Smooth muscle cell (in vitro differentiated cells): ENCODE measurements around the gene BBS7. TPM values are rescaled to one million over a fixed set of nuclear protein-coding genes. Genes with fewer than 3 reads are reported as not detected.

Experiments
- DNase-seq: peaks from one replicate; lab custom pipeline; 2025; ENCODE audit not compliant: unreplicated experiment; lab: John Stamatoyannopoulos, UW
- H2AFZ ChIP-seq: fragments of 200-600 bp; sonication (generic); 2 replicates; pipeline ENCODE4 v1.6.0; 2016; ENCODE audit warnings: antibody characterized with exemption, low read depth, mild to moderate bottlenecking
- H3F3A ChIP-seq: fragments of 200-600 bp; sonication (generic); 2 replicates; pipeline ENCODE4 v1.6.0; 2017; ENCODE audit warnings: antibody characterized with exemption, low read depth
- H3K27ac ChIP-seq: fragments of 200-600 bp; sonication (generic); 2 replicates; pipeline ENCODE4 v1.5.1; 2016; ENCODE audit warnings: low read depth, mild to moderate bottlenecking
- H3K27me3 ChIP-seq: fragments of 200-600 bp; sonication (generic); 2 replicates; pipeline ENCODE4 v1.6.1; 2016; ENCODE audit warnings: low read depth, mild to moderate bottlenecking
- H3K36me3 ChIP-seq: fragments of 200-600 bp; sonication (generic); 2 replicates; pipeline ENCODE4 v1.5.1; 2016; ENCODE audit warnings: low read depth
- H3K4me1 ChIP-seq: fragments of 200-600 bp; sonication (generic); 2 replicates; pipeline ENCODE4 v1.5.1; 2016; ENCODE audit warnings: low read depth
- H3K4me2 ChIP-seq: fragments of 200-600 bp; sonication (generic); 2 replicates; pipeline ENCODE4 v1.6.0; 2016; ENCODE audit warnings: mild to moderate bottlenecking
- H3K4me3 ChIP-seq: fragments of 200-600 bp; sonication (generic); 2 replicates; pipeline ENCODE4 v1.5.1; 2016; ENCODE audit warnings: mild to moderate bottlenecking
- H3K79me2 ChIP-seq: fragments of 200-600 bp; sonication (generic); 2 replicates; pipeline ENCODE4 v1.6.0; 2016; ENCODE audit warnings: low read depth, mild to moderate bottlenecking
- H3K9ac ChIP-seq: fragments of 200-600 bp; sonication (generic); 2 replicates; pipeline ENCODE4 v1.6.0; 2016; ENCODE audit warnings: low read depth
- H3K9me3 ChIP-seq: fragments of 200-600 bp; sonication (generic); replicated peaks from 2 replicates; pipeline ENCODE4 v1.5.1; 2016; ENCODE audit warnings: low read depth
- H4K20me1 ChIP-seq: fragments of 200-600 bp; sonication (generic); 2 replicates; pipeline ENCODE4 v1.6.0; 2016; ENCODE audit warnings: low read depth
- CTCF ChIP-seq: fragments of 200-600 bp; sonication (generic); IDR thresholded peaks from 2 replicates; pipeline ENCODE4 v1.5.1; 2017; ENCODE audit warnings: borderline replicate concordance, mild to moderate bottlenecking, antibody characterized with exemption; ENCODE audit not compliant: insufficient read depth, poor library complexity, severe bottlenecking
- WGBS: methylation state at CpG from one replicate; pipeline ENCODE4 v1.1.7; 2016; ENCODE audit warnings: low lambda C conversion rate; 5-methylcytosine and 5-hydroxymethylcytosine counted together
- polyA plus RNA-seq: library from polyadenylated mRNA; unstranded; fragments of >200 nt; fragmentation: Nextera tagmentation; extraction: Ambion mirVana; gene quantifications from 2 replicates; pipeline ENCODE4 v1.2.1, GENCODE V29; 2016
- total RNA-seq: library from RNA; depleted of rRNA; stranded (reverse); fragments of >200 nt; gene quantifications from 2 replicates; pipeline ENCODE4 v1.2.3, GENCODE V29; 2014

BBS7 gene
- total and polyA plus RNA-seq, 2 experiments from 2014 or later: 16.7 to 17.7 TPM

GRCh38 chr4:121875652-121876051 lies 5.4 kb upstream of the BBS7 start:
- H3K79me2 ChIP-seq: no peaks in the 10 kb centered on the region
- peaks cover 4% of the 10 kb centered on the region for H3K4me1 ChIP-seq
- no peak overlapping the region for H3K9ac ChIP-seq
- H4K20me1 ChIP-seq: no peaks in the 10 kb centered on the region
- peaks cover 11% of the 10 kb centered on the region for H3K27me3 ChIP-seq
- H3K4me3 ChIP-seq: no peak overlapping the region
- no peaks in the 10 kb centered on the region for H3F3A ChIP-seq
- H2AFZ ChIP-seq: no peak overlapping the region
- no peak for DNase-seq
- no peaks in the 10 kb centered on the region for H3K36me3 ChIP-seq
- no peak overlapping the region for H3K4me2 ChIP-seq
- no peak for TF ChIP-seq CTCF
- H3K27ac ChIP-seq: no peak overlapping the region
- no peaks in the 10 kb centered on the region for H3K9me3 ChIP-seq
- WGBS: 90% methylated on average over 2 of the region's 2 CpGs

- peaks cover 10% of the 10 kb centered on the region for H3K79me2 ChIP-seq
- peaks cover 4% of the 10 kb centered on the region for H3K4me1 ChIP-seq
- no peaks in the 10 kb centered on the region for H3K27me3 ChIP-seq
- H3K27ac ChIP-seq: no peak overlapping the region
- H3K36me3 ChIP-seq: no peaks in the 10 kb centered on the region
- TF ChIP-seq CTCF: no peak
- no peak overlapping the region for H3K9ac ChIP-seq
- H3F3A ChIP-seq: no peaks in the 10 kb centered on the region
- no peak overlapping the region for H3K4me2 ChIP-seq
- no peak overlapping the region for H3K4me3 ChIP-seq
- H4K20me1 ChIP-seq: no peaks in the 10 kb centered on the region
- no peaks in the 10 kb centered on the region for H3K9me3 ChIP-seq
- peak overlapping the region; percentile 50 for H2AFZ ChIP-seq
- DNase-seq: no peak
- 46% methylated on average over 3 of the region's 3 CpGs for WGBS
Measured at GRCh38 chr4:121873604-121874003, 3.3 kb upstream of the BBS7 start.

GRCh38 chr4:121863799-121864198 lies 6.5 kb downstream of the BBS7 start:
- H3F3A ChIP-seq: no peaks in the 10 kb centered on the region
- H3K9me3 ChIP-seq: no peaks in the 10 kb centered on the region
- H3K4me2 ChIP-seq: no peak overlapping the region
- H3K27ac ChIP-seq: no peak overlapping the region
- peaks cover 19% of the 10 kb centered on the region for H3K36me3 ChIP-seq
- H3K79me2 ChIP-seq: peaks cover 2% of the 10 kb centered on the region
- H3K9ac ChIP-seq: no peak overlapping the region
- no peaks in the 10 kb centered on the region for H3K4me1 ChIP-seq
- no peaks in the 10 kb centered on the region for H3K27me3 ChIP-seq
- H2AFZ ChIP-seq: no peak overlapping the region
- WGBS: 86% methylated on average over 7 of the region's 7 CpGs
- no peak for DNase-seq
- no peaks in the 10 kb centered on the region for H4K20me1 ChIP-seq
- TF ChIP-seq CTCF: no peak
- H3K4me3 ChIP-seq: no peak overlapping the region

- Histone ChIP-seq H3K79me2 (no peaks in the 10 kb centered on the region), H3K4me1 (no peaks in the 10 kb centered on the region), H3K4me3 (no peak overlapping the region), H3K9me3 (no peaks in the 10 kb centered on the region), H3K36me3 (peaks cover 8% of the 10 kb centered on the region), H3K9ac (no peak overlapping the region), H3F3A (no peaks in the 10 kb centered on the region), H2AFZ (no peak overlapping the region), H4K20me1 (no peaks in the 10 kb centered on the region), H3K27me3 (no peaks in the 10 kb centered on the region), H3K27ac (no peak overlapping the region), H3K4me2 (no peak overlapping the region)
- no peak for DNase-seq
- TF ChIP-seq CTCF: no peak
- 97% methylated on average over 2 of the region's 2 CpGs for WGBS
Measured at GRCh38 chr4:121861426-121861825, 8.8 kb downstream of the BBS7 start.
